AG09319 (cell line): ENCODE measurements around the gene IGLL1.
"Not testable (repeated sequence)": the region's sequence is repeated elsewhere in the genome, so short reads cannot be mapped to it uniquely, and the experiment has no call there.

ENCODE experiments used
- DNase-seq: peaks from one replicate; pipeline ENCODE4 v3.0.0-alpha.2; 2010; ENCODE audit warnings: low read depth; ENCODE audit errors: extremely low read depth
- TF ChIP-seq, protein P1 (sequence below): IDR thresholded peaks from 2 replicates; pipeline ENCODE4 v1.5.1; 2011; ENCODE audit warnings: low read depth, mild to moderate bottlenecking, inconsistent platforms, low read length, moderate library complexity

The IGLL1 gene

DNA sequence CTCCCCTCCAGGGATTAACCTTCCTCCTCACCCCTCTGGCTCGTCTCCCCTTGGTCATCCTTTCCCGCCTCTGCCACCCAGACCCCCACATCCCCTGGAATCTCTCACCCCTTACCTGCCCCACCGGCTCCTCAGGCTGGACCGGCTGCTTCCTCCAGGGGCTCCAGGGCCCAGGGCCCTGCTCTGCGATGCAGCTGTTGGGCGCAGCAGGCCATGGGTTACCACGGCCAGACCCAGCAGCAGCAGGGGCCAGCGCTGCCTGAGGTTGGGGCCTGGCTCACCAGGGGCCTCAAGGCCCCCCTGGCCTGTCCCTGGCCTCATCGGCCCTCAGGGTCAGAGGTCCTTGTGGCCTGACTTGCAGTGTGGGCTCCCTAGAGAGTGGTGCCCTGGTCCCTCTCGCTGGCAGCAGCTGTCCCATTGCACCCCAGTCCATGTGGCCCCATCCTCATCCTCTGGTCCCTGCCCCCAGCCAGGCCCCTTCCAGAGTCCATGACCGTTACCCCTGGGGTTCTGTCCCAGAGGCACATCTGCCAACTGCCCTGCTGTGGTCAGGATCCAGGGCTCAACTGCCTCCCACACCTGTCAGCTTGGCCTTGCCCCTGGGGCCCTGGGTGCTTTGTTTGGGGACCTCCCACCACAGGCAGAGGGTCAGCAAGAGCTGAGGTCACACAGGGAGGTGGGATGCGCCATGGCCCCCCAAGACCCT, at the start of gene IGLL1:
Gene IGLL1, minus strand, starts transcription at position 421 of the 706 bp plus-strand sequence. Its CDS starts 100 bp downstream, at position 321.
- no peak for DNase-seq
- TF ChIP-seq, protein P1, sequence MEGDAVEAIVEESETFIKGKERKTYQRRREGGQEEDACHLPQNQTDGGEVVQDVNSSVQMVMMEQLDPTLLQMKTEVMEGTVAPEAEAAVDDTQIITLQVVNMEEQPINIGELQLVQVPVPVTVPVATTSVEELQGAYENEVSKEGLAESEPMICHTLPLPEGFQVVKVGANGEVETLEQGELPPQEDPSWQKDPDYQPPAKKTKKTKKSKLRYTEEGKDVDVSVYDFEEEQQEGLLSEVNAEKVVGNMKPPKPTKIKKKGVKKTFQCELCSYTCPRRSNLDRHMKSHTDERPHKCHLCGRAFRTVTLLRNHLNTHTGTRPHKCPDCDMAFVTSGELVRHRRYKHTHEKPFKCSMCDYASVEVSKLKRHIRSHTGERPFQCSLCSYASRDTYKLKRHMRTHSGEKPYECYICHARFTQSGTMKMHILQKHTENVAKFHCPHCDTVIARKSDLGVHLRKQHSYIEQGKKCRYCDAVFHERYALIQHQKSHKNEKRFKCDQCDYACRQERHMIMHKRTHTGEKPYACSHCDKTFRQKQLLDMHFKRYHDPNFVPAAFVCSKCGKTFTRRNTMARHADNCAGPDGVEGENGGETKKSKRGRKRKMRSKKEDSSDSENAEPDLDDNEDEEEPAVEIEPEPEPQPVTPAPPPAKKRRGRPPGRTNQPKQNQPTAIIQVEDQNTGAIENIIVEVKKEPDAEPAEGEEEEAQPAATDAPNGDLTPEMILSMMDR = no peak

DNA sequence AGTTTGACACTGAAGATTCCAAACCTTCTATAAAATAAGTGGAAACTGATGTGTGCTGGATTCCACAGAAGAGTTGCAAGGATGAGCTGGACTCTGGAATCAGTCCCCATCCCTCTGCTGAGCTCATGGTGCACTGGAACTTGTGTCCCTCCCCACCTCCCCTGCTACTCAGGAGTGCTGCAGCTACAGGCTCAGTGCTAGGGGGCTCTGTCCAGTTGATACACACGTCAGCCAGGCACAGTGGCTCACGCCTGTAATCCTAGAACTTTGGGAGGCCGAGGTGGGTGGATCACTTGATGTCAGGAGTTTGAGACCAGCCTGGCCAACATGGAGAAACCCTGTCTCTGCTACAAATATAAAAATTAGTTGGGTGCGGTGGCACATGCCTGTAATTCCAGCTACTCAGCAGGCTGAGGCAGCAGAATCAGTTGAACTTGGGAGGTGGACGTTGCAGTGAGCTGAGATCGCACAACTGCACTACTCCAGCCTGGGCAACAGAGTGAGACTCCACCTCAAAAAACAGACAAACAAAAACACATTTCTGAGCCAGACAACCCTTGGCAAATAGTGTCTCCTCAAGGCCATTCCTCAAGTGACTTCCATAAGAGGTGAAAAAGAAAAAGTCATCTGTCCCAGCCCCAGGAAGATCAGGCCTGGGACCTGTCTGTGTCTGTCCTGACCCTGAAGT, 48.1 kb upstream of the IGLL1 start:
- DNase-seq = not testable (repeated sequence)

DNA sequence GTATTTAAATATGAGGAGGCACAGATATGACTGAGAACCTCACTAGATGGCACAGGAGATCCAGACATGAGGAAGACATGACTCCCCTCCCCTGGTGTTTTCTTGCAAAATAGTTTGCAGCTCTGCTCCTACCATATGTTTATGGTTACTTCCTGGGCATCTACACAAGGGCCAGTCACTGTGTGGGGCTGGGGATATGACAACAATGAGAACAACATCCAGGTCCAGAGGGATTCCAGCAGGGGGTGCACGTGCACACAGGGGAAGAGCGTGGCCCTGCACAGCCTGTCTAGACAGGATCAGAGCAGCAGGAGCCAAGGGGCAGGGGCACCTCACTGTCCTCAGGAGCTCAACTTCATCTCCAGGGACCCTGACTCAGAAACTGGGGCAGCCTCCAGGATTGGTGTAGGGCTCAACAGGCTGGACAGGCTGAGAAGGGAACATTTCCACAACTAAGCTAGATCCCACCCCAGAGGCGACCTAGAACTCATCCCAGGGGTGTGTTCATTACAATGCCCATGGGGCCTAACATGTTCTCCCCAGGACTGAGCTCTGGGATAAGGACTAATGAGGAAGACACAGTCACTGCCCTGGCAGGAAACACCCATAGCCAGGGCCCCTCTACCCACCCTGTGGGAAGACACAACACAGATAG, 47.4 kb upstream of the IGLL1 start:
- DNase-seq = peak; percentile 38

DNA sequence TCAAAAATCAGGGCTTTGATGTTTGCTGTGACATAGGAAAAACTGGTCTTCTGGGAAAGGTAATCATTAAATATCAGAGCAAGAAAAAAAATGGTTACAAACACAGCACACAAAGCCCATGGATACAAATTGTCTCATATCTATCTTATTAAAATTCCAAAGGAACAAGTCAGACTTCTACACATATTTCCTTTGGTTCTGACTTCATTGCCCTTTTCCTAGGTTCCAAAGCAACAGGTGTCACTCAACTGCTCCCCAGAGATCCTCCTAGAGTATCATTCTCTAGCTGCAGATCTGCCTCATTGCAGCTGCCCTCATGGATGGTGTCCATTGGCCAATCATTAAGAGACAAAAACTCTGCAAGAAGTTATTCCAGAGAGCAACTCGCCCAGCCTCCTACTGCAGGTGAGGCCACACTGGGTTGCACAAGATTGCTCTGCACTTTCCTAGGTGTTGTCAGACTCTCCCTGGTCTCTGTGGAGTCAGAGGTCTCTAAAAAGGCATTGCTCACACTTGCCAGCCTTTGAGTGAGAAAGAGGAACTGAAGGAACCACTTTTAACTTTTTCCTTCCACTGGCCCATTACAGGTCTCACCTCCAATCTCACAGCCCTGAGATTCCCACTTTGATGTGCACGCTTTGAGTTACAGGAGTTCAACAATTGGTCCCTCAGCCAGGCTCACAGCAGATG, 46.3 kb upstream of the IGLL1 start:
- TF ChIP-seq, protein P1 = no peak
- no peak for DNase-seq

More for the DNA sequence above, 47.4 kb upstream of the IGLL1 start:
- TF ChIP-seq, protein P1 = peak; percentile 47

DNA sequence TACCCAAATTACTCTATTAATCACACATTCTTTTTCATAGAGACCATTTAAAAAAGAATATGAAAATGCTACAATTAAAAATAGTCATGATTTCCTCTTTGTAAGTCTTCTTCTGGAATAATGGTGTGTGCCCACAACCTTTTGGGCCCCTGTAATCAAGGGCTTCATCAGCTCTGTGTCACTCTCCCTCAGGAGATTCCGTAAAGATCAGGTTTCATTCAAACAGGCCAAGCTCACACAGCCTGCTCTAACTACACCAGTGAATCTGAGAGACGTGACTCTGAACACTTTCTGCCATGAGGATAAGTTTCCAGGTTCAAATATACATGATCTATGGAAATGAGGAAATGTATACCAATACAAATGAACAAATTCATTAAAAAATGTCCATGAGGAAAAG, 42.5 kb upstream of the IGLL1 start:
- DNase-seq = no peak
- TF ChIP-seq, protein P1 = no peak

DNA sequence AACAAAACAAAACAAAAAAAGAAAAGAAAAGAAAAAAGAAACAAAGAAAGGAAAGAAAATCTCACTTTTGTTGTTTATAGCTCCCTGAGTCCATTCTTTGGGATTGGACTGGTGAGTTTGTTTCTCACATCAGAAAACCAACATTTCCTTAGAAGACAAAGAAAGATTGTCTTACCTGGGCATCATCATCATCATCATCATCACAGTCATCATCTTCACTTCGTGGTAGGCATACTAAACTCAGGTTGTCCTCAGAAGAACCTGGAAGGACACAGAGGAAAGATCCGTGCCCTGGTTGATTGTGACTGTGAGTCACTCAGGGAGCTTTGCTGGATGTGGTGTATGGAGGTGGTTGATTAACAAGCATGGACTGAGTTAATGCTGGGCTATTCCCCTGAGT, 41.8 kb upstream of the IGLL1 start:
- not testable (repeated sequence) for DNase-seq

DNA sequence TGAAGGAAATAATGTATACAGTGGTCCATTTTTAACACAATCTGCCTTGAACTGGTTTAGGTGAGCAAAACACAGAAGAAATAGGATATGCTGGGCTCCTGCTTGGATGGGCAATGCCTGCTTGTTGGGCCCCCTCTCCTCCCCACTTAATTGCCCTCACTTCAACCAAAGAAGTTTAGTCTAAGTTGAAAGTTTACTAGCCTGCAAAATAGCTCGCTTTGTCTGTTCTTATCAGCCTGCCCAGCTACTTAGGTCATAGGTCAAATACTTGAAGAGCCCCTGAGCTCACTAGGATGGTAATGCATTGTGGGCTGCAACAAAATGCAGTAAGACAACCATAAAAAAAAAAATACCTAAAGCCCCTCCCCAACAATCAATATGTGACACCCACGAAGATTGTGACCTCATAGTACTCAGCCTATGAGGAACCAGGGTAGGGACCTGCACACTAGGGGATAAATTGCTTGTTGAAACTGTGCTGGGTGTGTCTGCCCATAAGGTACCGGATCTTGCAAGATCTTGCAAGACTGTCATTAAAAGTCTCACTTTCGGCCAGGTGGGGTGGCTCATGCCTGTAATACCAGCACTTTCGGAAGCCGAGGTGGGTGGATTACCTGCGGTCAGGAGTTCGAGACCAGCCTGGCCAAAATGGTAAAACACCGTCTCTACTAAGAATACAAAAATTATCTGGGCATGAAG, 41.1 kb upstream of the IGLL1 start:
- DNase-seq = no peak
- TF ChIP-seq, protein P1 = no peak
